ENCODE results near the gene ERCC6L2. TPM values are rescaled to one million over a fixed set of nuclear protein-coding genes. Genes with fewer than 3 reads are reported as not detected.
A peak's percentile ranks its signal among the peaks of the same experiment; 100 is the strongest.

ERCC6L2 gene
- total RNA-seq, 1 donor from 2014 or later, result 35.8 TPM

DNA sequence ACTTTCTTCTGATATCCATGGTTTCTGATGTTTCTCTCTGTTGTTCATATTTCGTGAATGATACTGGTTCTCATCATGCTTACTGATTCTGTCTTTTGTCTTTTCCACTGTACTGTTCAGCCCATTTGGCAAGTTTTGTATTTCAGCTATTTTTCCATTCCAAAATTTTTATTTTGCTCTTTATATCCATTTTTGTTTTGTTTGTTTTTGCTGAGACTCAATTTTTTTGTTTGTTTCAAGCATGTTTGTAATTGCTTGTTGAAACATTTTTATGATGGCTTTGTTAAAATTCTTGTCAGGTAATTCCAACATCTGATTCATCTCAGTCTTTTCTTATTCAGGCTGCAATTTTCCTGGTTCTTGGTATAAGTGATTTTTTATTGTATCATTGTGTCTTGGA, 64.0 kb downstream of the ERCC6L2 start:
- TF ChIP-seq, protein P1, sequence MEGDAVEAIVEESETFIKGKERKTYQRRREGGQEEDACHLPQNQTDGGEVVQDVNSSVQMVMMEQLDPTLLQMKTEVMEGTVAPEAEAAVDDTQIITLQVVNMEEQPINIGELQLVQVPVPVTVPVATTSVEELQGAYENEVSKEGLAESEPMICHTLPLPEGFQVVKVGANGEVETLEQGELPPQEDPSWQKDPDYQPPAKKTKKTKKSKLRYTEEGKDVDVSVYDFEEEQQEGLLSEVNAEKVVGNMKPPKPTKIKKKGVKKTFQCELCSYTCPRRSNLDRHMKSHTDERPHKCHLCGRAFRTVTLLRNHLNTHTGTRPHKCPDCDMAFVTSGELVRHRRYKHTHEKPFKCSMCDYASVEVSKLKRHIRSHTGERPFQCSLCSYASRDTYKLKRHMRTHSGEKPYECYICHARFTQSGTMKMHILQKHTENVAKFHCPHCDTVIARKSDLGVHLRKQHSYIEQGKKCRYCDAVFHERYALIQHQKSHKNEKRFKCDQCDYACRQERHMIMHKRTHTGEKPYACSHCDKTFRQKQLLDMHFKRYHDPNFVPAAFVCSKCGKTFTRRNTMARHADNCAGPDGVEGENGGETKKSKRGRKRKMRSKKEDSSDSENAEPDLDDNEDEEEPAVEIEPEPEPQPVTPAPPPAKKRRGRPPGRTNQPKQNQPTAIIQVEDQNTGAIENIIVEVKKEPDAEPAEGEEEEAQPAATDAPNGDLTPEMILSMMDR (IDR thresholded peaks at IDR 0.05), result no peak
- peaks cover 33% of the 10 kb centered on the region for H3K9me3 Mint-ChIP-seq (ENCODE audit: low read depth)

DNA sequence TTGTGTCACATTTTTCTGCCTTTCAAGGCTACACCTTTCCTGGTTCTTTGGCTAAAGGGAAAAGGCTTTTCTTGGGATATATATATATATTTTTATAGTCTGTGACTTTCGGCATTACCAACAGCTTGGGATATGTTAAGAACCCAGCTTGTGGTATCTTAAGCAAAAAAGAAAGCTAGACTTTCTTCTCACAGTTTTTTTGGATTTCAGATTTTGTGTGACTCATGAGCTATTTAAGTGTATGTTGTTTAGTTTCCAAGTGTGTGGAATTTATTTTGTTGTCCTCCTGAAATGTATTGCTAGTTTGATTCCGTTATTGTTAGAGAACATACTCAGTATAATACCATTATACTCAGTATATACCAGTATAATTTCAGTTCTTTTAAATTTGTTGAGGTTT, 64.8 kb downstream of the ERCC6L2 start:
- peaks cover 4% of the 10 kb centered on the region for H3K4me1 Mint-ChIP-seq (ENCODE audit: low read depth)
- DNase-seq (ENCODE audit: low spot score), result no peak
- TF ChIP-seq, protein P1 (IDR thresholded peaks at IDR 0.05), result no peak
- H3K27ac Mint-ChIP-seq (ENCODE audit: unreplicated experiment), result peak overlapping the region; percentile 46
- peaks cover 67% of the 10 kb centered on the region for H3K36me3 Mint-ChIP-seq (ENCODE audit: low read depth)
- peaks cover 34% of the 10 kb centered on the region for H3K9me3 Mint-ChIP-seq (ENCODE audit: low read depth)
- no peaks in the 10 kb centered on the region for H3K27me3 Mint-ChIP-seq (ENCODE audit: low read depth)
- no peak overlapping the region for H3K4me3 Mint-ChIP-seq (ENCODE audit: unreplicated experiment)

More for the DNA sequence above, 64.0 kb downstream of the ERCC6L2 start:
- no peak overlapping the region for H3K27ac Mint-ChIP-seq (ENCODE audit: unreplicated experiment)
- H3K4me1 Mint-ChIP-seq (ENCODE audit: low read depth), result peaks cover 4% of the 10 kb centered on the region
- H3K36me3 Mint-ChIP-seq (ENCODE audit: low read depth), result peaks cover 64% of the 10 kb centered on the region
- no peak for DNase-seq (ENCODE audit: low spot score)
- no peak overlapping the region for H3K4me3 Mint-ChIP-seq (ENCODE audit: unreplicated experiment)
- no peaks in the 10 kb centered on the region for H3K27me3 Mint-ChIP-seq (ENCODE audit: low read depth)

DNA sequence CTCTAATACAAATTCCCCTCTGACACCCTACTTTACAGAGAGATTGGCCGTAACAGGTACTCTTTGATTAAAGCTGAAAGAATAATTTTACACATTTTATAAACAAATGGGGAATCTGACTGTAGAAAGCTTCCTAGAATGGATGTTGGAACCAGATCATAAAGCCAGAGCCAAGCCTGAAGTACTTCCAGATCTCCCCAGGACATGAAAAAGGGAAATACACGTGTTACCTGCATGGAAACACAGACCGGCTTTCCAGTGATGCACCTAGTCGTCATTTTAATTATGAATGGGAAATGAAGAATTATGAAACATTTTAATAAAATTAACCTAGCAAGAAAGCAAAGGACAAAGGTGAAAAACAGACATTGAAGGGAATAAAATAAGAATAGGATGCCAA, 66.5 kb downstream of the ERCC6L2 start:
- peaks cover 4% of the 10 kb centered on the region for H3K4me1 Mint-ChIP-seq (ENCODE audit: low read depth)
- no peaks in the 10 kb centered on the region for H3K27me3 Mint-ChIP-seq (ENCODE audit: low read depth)
- no peak for DNase-seq (ENCODE audit: low spot score)
- no peak overlapping the region for H3K4me3 Mint-ChIP-seq (ENCODE audit: unreplicated experiment)
- peaks cover 35% of the 10 kb centered on the region for H3K9me3 Mint-ChIP-seq (ENCODE audit: low read depth)
- no peak overlapping the region for H3K27ac Mint-ChIP-seq (ENCODE audit: unreplicated experiment)
- TF ChIP-seq, protein P1 (IDR thresholded peaks at IDR 0.05), result no peak
- peaks cover 66% of the 10 kb centered on the region for H3K36me3 Mint-ChIP-seq (ENCODE audit: low read depth)

DNA sequence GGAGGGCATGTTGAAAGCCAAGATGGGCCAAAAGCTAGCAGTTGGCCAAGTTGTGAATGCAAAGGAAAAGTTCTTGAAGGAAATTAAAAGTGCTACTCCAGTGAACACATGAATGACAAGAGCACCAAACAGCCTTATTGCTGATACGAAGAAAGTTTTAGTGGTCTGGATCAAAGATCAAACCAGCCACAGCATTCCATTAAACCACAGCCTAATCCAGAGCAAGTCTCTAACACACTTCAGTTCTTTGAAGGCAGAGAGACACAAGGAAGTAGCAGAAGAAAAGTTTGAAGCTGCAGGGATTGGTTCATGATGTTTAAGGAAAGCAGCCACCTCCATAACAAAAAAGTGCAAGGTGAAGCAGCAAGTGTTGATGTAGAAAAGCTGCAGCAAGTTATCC, 71.6 kb downstream of the ERCC6L2 start:
- no peak overlapping the region for H3K27ac Mint-ChIP-seq (ENCODE audit: unreplicated experiment)
- TF ChIP-seq, protein P1 (IDR thresholded peaks at IDR 0.05), result no peak
- no peak overlapping the region for H3K4me3 Mint-ChIP-seq (ENCODE audit: unreplicated experiment)
- H3K9me3 Mint-ChIP-seq (ENCODE audit: low read depth), result peaks cover 27% of the 10 kb centered on the region
- no peaks in the 10 kb centered on the region for H3K4me1 Mint-ChIP-seq (ENCODE audit: low read depth)
- H3K27me3 Mint-ChIP-seq (ENCODE audit: low read depth), result no peaks in the 10 kb centered on the region
- H3K36me3 Mint-ChIP-seq (ENCODE audit: low read depth), result peaks cover 68% of the 10 kb centered on the region
- DNase-seq (ENCODE audit: low spot score), result no peak

DNA sequence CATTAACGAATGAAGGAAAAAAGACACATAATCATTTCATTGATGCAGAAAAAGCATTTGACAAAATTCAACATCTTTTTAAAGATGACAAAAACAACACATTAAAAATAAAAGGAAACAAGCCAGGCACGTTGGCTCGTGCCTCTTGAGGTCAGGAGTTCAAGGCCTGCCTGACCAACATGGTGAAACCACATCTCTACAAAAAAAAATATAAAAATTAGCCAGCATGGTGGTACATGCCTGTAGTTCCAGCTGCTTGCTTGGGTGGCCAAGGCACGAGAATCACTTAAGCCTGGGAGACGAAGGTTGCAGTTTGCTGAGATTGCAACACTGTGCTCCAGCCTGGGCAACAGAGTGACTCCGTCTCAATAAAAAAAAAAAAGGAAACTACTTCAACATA, 77.0 kb downstream of the ERCC6L2 start:
- Mint-ChIP-seq H3K27me3 (ENCODE audit: low read depth) (no peaks in the 10 kb centered on the region), H3K4me1 (ENCODE audit: low read depth) (no peaks in the 10 kb centered on the region)

More for the DNA sequence above, 77.0 kb downstream of the ERCC6L2 start:
- DNase-seq (ENCODE audit: low spot score), result no peak
- TF ChIP-seq, protein P1 (IDR thresholded peaks at IDR 0.05), result no peak
- H3K9me3 Mint-ChIP-seq (ENCODE audit: low read depth), result peaks cover 18% of the 10 kb centered on the region
- no peak overlapping the region for H3K27ac Mint-ChIP-seq (ENCODE audit: unreplicated experiment)
- no peak overlapping the region for H3K4me3 Mint-ChIP-seq (ENCODE audit: unreplicated experiment)
- peaks cover 41% of the 10 kb centered on the region for H3K36me3 Mint-ChIP-seq (ENCODE audit: low read depth)

Data from chondrocyte (in vitro differentiated cells).